ENCODE results near the gene MID1. TPM values are rescaled to one million over a fixed set of nuclear protein-coding genes. Genes with fewer than 3 reads are reported as not detected.

MID1 gene
- total RNA-seq, 1 donor from 2014 or later, result 56.8 TPM

DNA sequence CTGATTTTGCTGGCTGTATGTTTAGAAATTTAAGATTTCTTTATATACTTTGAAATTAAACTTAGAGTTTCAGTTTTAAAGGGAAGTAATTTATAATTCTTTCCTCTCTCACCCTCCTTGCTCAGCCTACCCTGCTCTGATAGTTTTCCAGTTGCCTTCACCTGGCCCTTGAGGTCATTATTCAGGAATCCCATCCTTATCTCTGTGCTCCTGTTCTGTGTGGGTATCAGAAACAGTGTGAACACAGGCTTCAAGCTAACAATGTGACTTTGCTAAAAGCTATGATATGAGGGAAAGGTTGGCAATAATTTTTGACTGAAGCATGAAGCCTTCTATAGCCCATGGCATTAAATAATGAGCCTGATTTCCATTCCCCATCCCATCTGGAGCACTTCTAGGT lies 128.1 kb downstream of the MID1 start:
- DNase-seq (ENCODE audit: low spot score), result no peak

GRCh38 chrX:10486373-10486772 lies 134.0 kb downstream of the MID1 start:
- peak; percentile 22 for DNase-seq (ENCODE audit: low spot score)

GRCh38 chrX:10485326-10485725 lies 135.1 kb downstream of the MID1 start:
- DNase-seq (ENCODE audit: low spot score), result peak; percentile 50

GRCh38 chrX:10484683-10485247 lies 135.6 kb downstream of the MID1 start:
- DNase-seq (ENCODE audit: low spot score), result peak; percentile 36

DNA sequence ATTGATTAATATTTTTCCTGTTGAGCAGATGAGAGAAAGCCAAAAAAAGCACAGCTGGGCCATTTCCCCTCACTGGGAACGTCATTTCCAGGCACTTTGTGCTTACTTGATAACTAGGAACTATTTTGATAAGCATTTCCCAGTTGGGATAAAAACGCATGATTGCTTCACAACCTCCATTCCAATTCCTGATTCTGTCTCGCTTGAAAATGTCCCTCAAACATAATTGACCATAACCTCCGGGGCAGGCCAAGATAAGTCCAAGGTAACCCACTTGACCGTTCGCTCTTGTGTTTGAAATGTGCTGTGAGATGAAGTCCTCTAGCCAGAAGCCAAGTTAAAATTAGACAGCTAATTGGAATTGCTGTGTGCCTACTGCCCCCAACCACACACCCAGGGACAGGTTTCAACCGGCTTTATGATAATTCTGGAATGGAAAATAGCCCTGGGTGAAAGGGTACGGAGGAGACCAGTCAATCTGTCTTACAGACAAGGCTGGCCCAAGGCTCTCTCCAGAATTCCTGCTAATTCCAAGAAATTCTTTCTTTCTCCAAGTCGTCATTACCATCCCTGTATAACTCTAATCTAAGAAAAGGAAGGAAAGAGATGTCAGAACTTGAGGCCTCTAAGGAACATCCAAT lies 137.1 kb downstream of the MID1 start:
- peak; percentile 24 for DNase-seq (ENCODE audit: low spot score)

GRCh38 chrX:10482708-10483107 lies 137.7 kb downstream of the MID1 start:
- no peak for DNase-seq (ENCODE audit: low spot score)

DNA sequence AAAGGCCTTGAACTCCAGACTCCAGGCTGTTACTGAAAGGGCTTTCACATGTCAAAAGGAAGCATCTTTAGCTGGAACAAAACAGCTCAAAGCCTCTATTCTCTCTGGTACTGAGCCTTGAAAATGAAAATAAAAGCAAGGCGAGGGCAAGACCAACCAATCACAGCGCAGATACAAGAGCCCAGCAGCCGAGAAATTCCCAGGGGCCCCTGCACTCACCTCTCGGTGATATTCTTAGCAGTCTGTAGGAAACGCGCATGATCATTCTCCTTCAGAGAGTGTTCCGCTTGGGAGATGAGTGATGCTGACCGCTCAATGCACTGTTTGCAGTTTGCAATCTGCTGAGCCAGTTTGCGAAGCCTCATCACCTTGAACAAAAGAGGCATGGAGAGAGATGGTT lies 138.1 kb downstream of the MID1 start:
- no peak for DNase-seq (ENCODE audit: low spot score)

DNA sequence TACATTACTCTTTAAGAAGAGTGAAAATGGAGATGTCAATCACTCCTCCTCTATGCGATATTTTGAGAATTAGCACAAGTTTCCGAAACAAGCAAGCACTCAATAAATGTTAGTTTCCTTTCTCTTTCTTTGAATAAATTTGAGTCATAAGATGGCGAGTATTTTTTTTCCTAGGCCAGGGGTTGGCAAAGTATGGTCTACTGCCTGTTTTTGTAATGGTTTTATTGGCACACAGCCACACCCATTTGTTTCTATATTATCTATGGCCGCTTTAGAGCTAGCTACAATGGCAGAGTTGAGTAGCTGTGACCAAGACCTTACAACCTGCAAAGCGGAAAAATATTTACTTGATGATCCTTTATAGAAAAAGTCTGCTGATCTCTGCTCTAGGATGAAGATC lies 139.5 kb downstream of the MID1 start:
- DNase-seq (ENCODE audit: low spot score), result no peak

DNA sequence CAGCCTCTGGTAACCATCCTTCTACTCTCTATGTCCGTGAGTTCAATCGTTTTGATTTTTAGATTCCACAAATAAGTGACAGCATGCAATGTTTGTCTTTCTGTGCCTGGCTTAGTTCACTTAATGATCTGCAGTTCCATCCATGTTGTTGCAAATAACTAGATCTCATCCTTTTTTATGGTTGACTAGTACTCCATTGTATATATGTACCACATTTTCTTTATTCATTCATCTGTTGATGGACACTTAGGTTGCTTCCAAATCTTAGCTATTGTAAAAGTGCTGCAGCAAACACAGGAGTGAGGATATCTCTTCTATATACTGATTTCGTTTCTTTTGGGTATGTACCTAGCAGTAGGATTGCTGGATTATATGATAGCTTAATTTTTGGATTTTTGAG lies 140.9 kb downstream of the MID1 start:
- DNase-seq (ENCODE audit: low spot score), result no peak

GRCh38 chrX:10477525-10477924 lies 142.9 kb downstream of the MID1 start:
- no peak for DNase-seq (ENCODE audit: low spot score)

DNA sequence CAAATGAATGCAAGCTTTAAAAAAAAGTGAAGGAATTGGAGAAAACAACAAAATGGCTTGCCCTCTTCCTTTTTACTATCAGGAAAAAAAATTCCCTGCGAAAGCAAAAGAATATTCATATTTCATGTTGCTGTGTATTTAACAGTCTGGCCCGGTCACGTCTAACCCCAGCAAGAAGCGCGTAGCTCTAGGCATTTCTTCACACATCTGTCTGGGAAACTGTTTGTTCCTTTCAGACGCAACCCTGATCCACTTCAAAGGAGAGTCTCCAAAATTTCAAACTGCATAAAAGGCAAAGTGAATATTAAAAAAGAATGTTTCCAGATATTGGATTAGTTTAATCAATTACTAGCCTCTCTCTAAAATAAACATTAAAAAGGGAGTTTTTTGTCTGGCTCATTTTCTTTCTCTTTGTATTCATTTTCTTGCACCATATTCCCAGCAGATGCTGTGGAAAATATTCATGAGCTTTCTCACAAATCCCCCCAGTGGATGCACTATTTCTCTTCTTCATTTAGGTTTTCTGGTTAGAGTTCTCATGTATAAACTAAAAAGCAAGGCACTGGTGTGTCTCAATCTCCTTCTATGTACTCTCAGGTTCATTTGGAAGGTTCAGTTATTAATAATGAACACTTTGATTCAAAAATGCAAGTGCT lies 145.3 kb downstream of the MID1 start:
- DNase-seq (ENCODE audit: low spot score), result peak; percentile 50

- no peak for DNase-seq (ENCODE audit: low spot score)
Observed at GRCh38 chrX:10474510-10474909, 145.9 kb downstream of the MID1 start.

GRCh38 chrX:10471418-10471817 lies 149.0 kb downstream of the MID1 start:
- no peak for DNase-seq (ENCODE audit: low spot score)

GRCh38 chrX:10470009-10470408 lies 150.4 kb downstream of the MID1 start:
- DNase-seq (ENCODE audit: low spot score), result no peak

DNA sequence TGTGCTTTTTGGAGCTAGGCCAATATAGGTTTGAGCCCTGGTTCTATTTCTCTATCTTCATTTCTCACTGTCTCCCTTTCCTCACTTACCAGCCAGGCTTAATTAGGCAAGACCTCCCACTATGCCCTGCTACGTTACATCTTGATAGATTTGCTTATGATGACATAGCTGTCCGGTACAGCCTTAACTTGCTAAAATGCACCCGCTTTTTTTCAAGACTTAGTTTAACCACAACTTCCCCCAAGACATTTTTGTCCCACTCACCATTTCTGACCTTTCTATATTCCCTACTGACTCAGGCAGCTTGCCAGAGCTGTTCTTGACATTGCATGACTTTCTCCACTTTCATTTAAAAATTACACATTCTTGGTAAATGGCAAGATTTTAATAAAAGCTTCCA lies 152.6 kb downstream of the MID1 start:
- DNase-seq (ENCODE audit: low spot score), result no peak

DNA sequence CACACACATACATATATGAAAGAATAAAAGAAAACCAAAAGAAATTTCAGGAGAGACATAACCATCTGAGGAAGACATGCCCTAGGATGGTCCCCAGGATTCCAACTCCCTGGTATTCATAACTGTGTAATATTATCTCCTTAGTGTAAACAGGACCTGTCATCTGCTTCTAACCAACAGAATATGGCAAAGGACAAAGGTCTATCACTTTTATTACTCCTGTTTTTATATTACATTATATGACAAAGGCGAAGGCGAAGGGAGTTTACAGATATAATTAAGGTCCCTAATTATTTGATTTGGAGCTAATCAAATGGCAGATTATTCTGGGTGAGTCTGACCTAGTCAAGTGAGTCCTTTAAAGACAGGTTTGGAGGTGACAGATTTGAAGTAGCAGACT lies 155.1 kb downstream of the MID1 start:
- DNase-seq (ENCODE audit: low spot score), result no peak

- DNase-seq (ENCODE audit: low spot score), result no peak
Observed at GRCh38 chrX:10457092-10457491, 163.3 kb downstream of the MID1 start.

DNA sequence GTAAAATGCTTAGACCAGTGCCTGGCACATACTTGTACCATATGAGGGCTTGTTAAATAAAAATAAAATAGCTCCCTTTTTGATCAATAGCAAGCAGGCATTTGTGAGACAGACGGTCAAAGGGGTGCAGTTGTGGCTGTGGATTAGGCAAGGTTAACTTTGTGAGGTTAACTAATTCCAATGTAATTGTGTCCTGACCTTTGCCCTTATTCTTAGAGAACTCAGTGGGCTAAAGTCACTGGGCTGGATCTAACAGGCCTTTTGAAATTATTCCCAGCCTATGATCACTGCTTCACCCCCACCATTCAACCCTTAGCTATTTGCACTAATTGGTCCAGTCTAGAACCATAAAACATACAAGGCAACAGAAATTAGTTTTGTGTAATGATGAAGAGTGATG lies 166.4 kb downstream of the MID1 start:
- DNase-seq (ENCODE audit: low spot score), result no peak

GRCh38 chrX:10450959-10451355 lies 169.4 kb downstream of the MID1 start:
- peak; percentile 26 for DNase-seq (ENCODE audit: low spot score)

GRCh38 chrX:10450229-10450958 lies 170.0 kb downstream of the MID1 start:
- peak; percentile 72 for DNase-seq (ENCODE audit: low spot score)

- peak; percentile 5 for DNase-seq (ENCODE audit: low spot score)
Observed at GRCh38 chrX:10447564-10448214, 172.7 kb downstream of the MID1 start.

- no peak for DNase-seq (ENCODE audit: low spot score)
Observed at GRCh38 chrX:10444204-10444603, 176.2 kb downstream of the MID1 start.
